NCI-H2196 treated with DMSO at 0.1 percent for 48 hours (cell line): ENCODE measurements around the gene RETREG1.
"Not testable (repeated sequence)": the region's sequence is repeated elsewhere in the genome, so short reads cannot be mapped to it uniquely, and the experiment has no call there.

ENCODE experiments used
- DNase-seq: peaks from one replicate; lab custom pipeline; 2025; ENCODE audit not compliant: unreplicated experiment; lab: John Stamatoyannopoulos, UW

RETREG1 gene

GRCh38 chr5:16616536-16617273 is at the start of gene RETREG1:
TSS of gene RETREG1 (minus strand) at chr5:16616997. CDS start at chr5:16616971, 26 bp downstream.
- no peak for DNase-seq

GRCh38 chr5:16666130-16666882 is 49.5 kb upstream of the RETREG1 start:
- DNase-seq, result no peak

- DNase-seq, result no peak
These were observed 48.8 kb upstream of the RETREG1 start for GRCh38 chr5:16665601-16666000.

- no peak for DNase-seq
These were observed 47.6 kb upstream of the RETREG1 start for GRCh38 chr5:16664368-16664767.

GRCh38 chr5:16663840-16664239 is 47.0 kb upstream of the RETREG1 start:
- DNase-seq, result no peak

- DNase-seq, result no peak
These were observed 44.9 kb upstream of the RETREG1 start for GRCh38 chr5:16661713-16662112.

- no peak for DNase-seq
These were observed 44.2 kb upstream of the RETREG1 start for GRCh38 chr5:16660982-16661381.

GRCh38 chr5:16659536-16659935 is 42.7 kb upstream of the RETREG1 start:
- DNase-seq, result no peak

GRCh38 chr5:16656561-16657191 is 39.9 kb upstream of the RETREG1 start:
- DNase-seq, result no peak

GRCh38 chr5:16654647-16655334 is 38.0 kb upstream of the RETREG1 start:
- DNase-seq, result no peak

GRCh38 chr5:16648739-16649138 is 31.9 kb upstream of the RETREG1 start:
- not testable (repeated sequence) for DNase-seq

GRCh38 chr5:16644301-16644889 is 27.6 kb upstream of the RETREG1 start:
- DNase-seq, result no peak

GRCh38 chr5:16642867-16643266 is 26.1 kb upstream of the RETREG1 start:
- DNase-seq, result no peak

GRCh38 chr5:16639206-16639605 is 22.4 kb upstream of the RETREG1 start:
- DNase-seq, result no peak

- no peak for DNase-seq
These were observed 11.6 kb upstream of the RETREG1 start for GRCh38 chr5:16628376-16628775.

- DNase-seq, result no peak
These were observed 10.0 kb upstream of the RETREG1 start for GRCh38 chr5:16626696-16627264.

GRCh38 chr5:16625096-16625495 is 8.3 kb upstream of the RETREG1 start:
- DNase-seq, result no peak

- no peak for DNase-seq
These were observed 2.3 kb upstream of the RETREG1 start for GRCh38 chr5:16619136-16619535.

GRCh38 chr5:16618138-16618897 is 1.5 kb upstream of the RETREG1 start:
- no peak for DNase-seq
